K562 (cell line): ENCODE results near the gene GMPR2. TPM values are rescaled to one million over a fixed set of nuclear protein-coding genes. Genes with fewer than 3 reads are reported as not detected.

Source experiments
- BRF1 ChIP-seq: IDR thresholded peaks from 3 replicates; pipeline ENCODE4 v1.6.1; 2011; ENCODE audit warnings: borderline replicate concordance, mild to moderate bottlenecking; ENCODE audit not compliant: insufficient read length; ENCODE audit errors: extremely low read depth
- HNRNPUL1 ChIP-seq: fragments of 200-400 bp; formaldehyde crosslinking; IDR thresholded peaks from 2 replicates; pipeline ENCODE4 v1.6.1; 2017; ENCODE audit warnings: low read length
- IRF2 ChIP-seq: sonication (generic); formaldehyde crosslinking; IDR thresholded peaks from 2 replicates; pipeline ENCODE4 v1.8.1; 2022; ENCODE audit warnings: mild to moderate bottlenecking, missing genetic modification reagents
- MBD2 ChIP-seq: sonication (generic); IDR thresholded peaks from 2 replicates; pipeline ENCODE4 v1.6.1; 2016; ENCODE audit warnings: low read depth, borderline replicate concordance
- NCOA4 ChIP-seq: fragments of 450-650 bp; IDR thresholded peaks from 2 replicates; pipeline ENCODE4 v1.6.1; 2018; ENCODE audit warnings: mild to moderate bottlenecking; ENCODE audit not compliant: partially characterized antibody
- SMAD4 ChIP-seq: fragments of 250-450 bp; sonication (Bioruptor Pico); conservative IDR thresholded peaks from 2 replicates; pipeline ENCODE4 v1.8.0; 2021; ENCODE audit warnings: inconsistent platforms, mild to moderate bottlenecking, moderate library complexity
- polyA plus RNA-seq, 8 experiments: library from polyadenylated mRNA; depleted of rRNA in 4 of 8; stranded (reverse) in 5 of 8; unstranded in 3 of 8; fragments of >200 nt; fragmentation: Nextera tagmentation in 2 of 8; fragmentation: Illumina TruSeq in 1 of 8; extraction: Ambion mirVana in 2 of 8; extraction: Trizol in 1 of 8; gene quantifications; 2 replicates each; pipeline versions ENCODE4 v1.2.1 to v1.2.3, GENCODE V29; 2011 to 2014; ENCODE audit warnings: inconsistent platforms in 1 of 8, missing spikeins in 1 of 8
- total RNA-seq, 7 experiments: library from RNA; depleted of rRNA in 6 of 7; stranded (reverse); fragments of >200 nt in 6 of 7; fragmentation: Illumina TruSeq in 2 of 7; extraction: Trizol in 2 of 7; gene quantifications; 2 replicates each; pipeline versions ENCODE4 v1.2.1 to v1.2.3, GENCODE V29; 2011 to 2021; ENCODE audit warnings: low replicate concordance in 1 of 7
- TF ChIP-seq, protein P1 (sequence below): fragments of 450-650 bp; IDR thresholded peaks from 2 replicates; pipeline ENCODE4 v1.6.1; 2016; ENCODE audit warnings: mild to moderate bottlenecking, moderate library complexity
- TF ChIP-seq, protein P2 (sequence below): sonication (generic); formaldehyde crosslinking; IDR thresholded peaks from 2 replicates; pipeline ENCODE4 v1.9.0; 2022; ENCODE audit warnings: mild to moderate bottlenecking, missing genetic modification reagents
- TF ChIP-seq, protein P3 (sequence below): fragments of 250-450 bp; sonication (Bioruptor Pico); IDR thresholded peaks from 2 replicates; pipeline ENCODE4 v1.4.0; 2020; ENCODE audit warnings: mild to moderate bottlenecking
- TF ChIP-seq, protein P4 (sequence below): sonication (generic); formaldehyde crosslinking; IDR thresholded peaks from 2 replicates; pipeline ENCODE4 v1.8.1; 2023; ENCODE audit warnings: mild to moderate bottlenecking, missing genetic modification reagents, moderate library complexity

GMPR2 gene
- total and polyA plus RNA-seq, 9 of the 15 experiments (the other 6 are each of a cell fraction or from before 2014, with no cell fraction given), result 26.4 to 67.4 (median 36.3) TPM

DNA sequence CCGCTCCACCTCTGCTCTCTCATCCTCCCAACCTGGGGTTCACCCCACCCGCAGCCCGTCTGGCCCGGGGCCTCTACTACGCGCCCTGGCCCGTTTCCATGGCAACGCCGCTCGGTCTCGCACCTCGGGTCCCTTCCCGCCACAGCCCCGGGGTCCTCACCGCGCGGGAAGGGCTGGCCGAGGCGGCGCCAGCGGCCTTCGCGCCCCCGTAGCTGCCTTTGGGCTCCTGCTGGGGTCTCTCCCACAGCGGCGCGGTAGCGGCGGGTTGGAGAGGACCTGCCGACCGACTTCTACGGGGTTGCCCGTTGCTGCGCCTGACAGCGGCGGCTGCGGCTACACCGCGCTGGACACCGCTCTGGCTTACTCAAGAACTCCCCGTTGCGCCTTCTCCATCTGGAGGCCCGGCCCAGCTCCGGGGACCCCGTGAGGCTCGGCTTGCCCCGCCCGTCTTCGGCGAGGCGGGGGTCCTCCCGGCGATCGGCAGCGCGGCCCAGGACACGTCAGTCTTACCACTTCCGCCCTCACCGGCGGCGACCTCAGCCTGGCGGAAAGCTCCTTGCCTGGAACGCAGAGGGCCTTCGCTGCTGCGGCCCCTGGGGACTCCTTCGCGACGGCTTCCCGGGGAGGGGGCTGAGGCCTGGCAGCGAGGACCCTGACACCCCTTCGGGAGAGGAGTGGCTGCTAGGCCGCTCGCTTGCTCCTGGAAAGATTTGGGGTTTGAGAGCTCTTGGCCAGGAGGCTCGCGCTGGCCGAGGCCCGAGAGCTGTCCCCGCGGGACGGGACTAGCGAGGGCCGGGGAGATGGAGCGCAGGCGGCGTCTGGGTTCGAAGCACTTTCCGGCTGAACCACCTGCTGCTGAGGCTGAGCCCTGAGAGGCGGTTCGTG is 37.3 kb upstream of the GMPR2 start, which contains the start of gene TM9SF1 (continued):
- TF ChIP-seq, protein P1, sequence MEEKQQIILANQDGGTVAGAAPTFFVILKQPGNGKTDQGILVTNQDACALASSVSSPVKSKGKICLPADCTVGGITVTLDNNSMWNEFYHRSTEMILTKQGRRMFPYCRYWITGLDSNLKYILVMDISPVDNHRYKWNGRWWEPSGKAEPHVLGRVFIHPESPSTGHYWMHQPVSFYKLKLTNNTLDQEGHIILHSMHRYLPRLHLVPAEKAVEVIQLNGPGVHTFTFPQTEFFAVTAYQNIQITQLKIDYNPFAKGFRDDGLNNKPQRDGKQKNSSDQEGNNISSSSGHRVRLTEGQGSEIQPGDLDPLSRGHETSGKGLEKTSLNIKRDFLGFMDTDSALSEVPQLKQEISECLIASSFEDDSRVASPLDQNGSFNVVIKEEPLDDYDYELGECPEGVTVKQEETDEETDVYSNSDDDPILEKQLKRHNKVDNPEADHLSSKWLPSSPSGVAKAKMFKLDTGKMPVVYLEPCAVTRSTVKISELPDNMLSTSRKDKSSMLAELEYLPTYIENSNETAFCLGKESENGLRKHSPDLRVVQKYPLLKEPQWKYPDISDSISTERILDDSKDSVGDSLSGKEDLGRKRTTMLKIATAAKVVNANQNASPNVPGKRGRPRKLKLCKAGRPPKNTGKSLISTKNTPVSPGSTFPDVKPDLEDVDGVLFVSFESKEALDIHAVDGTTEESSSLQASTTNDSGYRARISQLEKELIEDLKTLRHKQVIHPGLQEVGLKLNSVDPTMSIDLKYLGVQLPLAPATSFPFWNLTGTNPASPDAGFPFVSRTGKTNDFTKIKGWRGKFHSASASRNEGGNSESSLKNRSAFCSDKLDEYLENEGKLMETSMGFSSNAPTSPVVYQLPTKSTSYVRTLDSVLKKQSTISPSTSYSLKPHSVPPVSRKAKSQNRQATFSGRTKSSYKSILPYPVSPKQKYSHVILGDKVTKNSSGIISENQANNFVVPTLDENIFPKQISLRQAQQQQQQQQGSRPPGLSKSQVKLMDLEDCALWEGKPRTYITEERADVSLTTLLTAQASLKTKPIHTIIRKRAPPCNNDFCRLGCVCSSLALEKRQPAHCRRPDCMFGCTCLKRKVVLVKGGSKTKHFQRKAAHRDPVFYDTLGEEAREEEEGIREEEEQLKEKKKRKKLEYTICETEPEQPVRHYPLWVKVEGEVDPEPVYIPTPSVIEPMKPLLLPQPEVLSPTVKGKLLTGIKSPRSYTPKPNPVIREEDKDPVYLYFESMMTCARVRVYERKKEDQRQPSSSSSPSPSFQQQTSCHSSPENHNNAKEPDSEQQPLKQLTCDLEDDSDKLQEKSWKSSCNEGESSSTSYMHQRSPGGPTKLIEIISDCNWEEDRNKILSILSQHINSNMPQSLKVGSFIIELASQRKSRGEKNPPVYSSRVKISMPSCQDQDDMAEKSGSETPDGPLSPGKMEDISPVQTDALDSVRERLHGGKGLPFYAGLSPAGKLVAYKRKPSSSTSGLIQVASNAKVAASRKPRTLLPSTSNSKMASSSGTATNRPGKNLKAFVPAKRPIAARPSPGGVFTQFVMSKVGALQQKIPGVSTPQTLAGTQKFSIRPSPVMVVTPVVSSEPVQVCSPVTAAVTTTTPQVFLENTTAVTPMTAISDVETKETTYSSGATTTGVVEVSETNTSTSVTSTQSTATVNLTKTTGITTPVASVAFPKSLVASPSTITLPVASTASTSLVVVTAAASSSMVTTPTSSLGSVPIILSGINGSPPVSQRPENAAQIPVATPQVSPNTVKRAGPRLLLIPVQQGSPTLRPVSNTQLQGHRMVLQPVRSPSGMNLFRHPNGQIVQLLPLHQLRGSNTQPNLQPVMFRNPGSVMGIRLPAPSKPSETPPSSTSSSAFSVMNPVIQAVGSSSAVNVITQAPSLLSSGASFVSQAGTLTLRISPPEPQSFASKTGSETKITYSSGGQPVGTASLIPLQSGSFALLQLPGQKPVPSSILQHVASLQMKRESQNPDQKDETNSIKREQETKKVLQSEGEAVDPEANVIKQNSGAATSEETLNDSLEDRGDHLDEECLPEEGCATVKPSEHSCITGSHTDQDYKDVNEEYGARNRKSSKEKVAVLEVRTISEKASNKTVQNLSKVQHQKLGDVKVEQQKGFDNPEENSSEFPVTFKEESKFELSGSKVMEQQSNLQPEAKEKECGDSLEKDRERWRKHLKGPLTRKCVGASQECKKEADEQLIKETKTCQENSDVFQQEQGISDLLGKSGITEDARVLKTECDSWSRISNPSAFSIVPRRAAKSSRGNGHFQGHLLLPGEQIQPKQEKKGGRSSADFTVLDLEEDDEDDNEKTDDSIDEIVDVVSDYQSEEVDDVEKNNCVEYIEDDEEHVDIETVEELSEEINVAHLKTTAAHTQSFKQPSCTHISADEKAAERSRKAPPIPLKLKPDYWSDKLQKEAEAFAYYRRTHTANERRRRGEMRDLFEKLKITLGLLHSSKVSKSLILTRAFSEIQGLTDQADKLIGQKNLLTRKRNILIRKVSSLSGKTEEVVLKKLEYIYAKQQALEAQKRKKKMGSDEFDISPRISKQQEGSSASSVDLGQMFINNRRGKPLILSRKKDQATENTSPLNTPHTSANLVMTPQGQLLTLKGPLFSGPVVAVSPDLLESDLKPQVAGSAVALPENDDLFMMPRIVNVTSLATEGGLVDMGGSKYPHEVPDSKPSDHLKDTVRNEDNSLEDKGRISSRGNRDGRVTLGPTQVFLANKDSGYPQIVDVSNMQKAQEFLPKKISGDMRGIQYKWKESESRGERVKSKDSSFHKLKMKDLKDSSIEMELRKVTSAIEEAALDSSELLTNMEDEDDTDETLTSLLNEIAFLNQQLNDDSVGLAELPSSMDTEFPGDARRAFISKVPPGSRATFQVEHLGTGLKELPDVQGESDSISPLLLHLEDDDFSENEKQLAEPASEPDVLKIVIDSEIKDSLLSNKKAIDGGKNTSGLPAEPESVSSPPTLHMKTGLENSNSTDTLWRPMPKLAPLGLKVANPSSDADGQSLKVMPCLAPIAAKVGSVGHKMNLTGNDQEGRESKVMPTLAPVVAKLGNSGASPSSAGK, result peak; percentile 98
- TF ChIP-seq SMAD4 (CRISPR knock-in tag) (peak; percentile 51), NCOA4 (no peak), BRF1 (no peak), IRF2 (CRISPR knock-in tag) (no peak), MBD2 (peak; percentile 59), HNRNPUL1 (no peak)
- TF ChIP-seq, protein P2, sequence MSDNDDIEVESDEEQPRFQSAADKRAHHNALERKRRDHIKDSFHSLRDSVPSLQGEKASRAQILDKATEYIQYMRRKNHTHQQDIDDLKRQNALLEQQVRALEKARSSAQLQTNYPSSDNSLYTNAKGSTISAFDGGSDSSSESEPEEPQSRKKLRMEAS (CRISPR knock-in tag), result peak; percentile 97
- TF ChIP-seq, protein P3, sequence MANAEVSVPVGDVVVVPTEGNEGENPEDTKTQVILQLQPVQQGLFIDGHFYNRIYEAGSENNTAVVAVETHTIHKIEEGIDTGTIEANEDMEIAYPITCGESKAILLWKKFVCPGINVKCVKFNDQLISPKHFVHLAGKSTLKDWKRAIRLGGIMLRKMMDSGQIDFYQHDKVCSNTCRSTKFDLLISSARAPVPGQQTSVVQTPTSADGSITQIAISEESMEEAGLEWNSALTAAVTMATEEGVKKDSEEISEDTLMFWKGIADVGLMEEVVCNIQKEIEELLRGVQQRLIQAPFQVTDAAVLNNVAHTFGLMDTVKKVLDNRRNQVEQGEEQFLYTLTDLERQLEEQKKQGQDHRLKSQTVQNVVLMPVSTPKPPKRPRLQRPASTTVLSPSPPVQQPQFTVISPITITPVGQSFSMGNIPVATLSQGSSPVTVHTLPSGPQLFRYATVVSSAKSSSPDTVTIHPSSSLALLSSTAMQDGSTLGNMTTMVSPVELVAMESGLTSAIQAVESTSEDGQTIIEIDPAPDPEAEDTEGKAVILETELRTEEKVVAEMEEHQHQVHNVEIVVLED, result peak; percentile 69
- TF ChIP-seq, protein P4, sequence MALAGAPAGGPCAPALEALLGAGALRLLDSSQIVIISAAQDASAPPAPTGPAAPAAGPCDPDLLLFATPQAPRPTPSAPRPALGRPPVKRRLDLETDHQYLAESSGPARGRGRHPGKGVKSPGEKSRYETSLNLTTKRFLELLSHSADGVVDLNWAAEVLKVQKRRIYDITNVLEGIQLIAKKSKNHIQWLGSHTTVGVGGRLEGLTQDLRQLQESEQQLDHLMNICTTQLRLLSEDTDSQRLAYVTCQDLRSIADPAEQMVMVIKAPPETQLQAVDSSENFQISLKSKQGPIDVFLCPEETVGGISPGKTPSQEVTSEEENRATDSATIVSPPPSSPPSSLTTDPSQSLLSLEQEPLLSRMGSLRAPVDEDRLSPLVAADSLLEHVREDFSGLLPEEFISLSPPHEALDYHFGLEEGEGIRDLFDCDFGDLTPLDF (CRISPR knock-in tag), result 0 out of 2 replicates have a peak, but pooled peaks have one; percentile 55
